Calu3 (cell line): ENCODE data around the gene ZNF621. TPM values are rescaled to one million over a fixed set of nuclear protein-coding genes. Genes with fewer than 3 reads are reported as not detected.

Source experiments
- BruUV-seq: library from RNA; stranded (reverse); fragments of 400-500 nt; replicated peaks from 2 replicates; lab custom pipeline; 2021; lab: Mats Ljungman, UMichigan
- CTCF ChIA-PET: fragments of 300-600 bp; sonication (Branson Sonifier 250); formaldehyde crosslinking; loops from one replicate; lab custom pipeline; 2022; ENCODE audit warnings: antibody characterized with exemption; lab: Charles Lee
- DNase-seq: peaks from one replicate; pipeline ENCODE4 v3.0.0; 2022
- H3K27ac Mint-ChIP-seq: one replicate; pipeline ENCODE4 v1.8.0; 2022; ENCODE audit warnings: mixed read lengths; ENCODE audit not compliant: unreplicated experiment
- H3K27me3 Mint-ChIP-seq: one replicate; pipeline ENCODE4 v1.8.0; 2022; ENCODE audit warnings: mixed read lengths; ENCODE audit not compliant: unreplicated experiment
- H3K36me3 Mint-ChIP-seq: one replicate; pipeline ENCODE4 v1.8.0; 2022; ENCODE audit warnings: mild to moderate bottlenecking, moderate library complexity, mixed read lengths; ENCODE audit not compliant: insufficient read depth, unreplicated experiment
- H3K4me1 Mint-ChIP-seq: one replicate; pipeline ENCODE4 v1.8.0; 2022; ENCODE audit warnings: mild to moderate bottlenecking, low read depth, mixed read lengths; ENCODE audit not compliant: unreplicated experiment
- H3K4me3 Mint-ChIP-seq: one replicate; pipeline ENCODE4 v1.8.0; 2022; ENCODE audit warnings: mild to moderate bottlenecking, low read depth, moderate library complexity, mixed read lengths; ENCODE audit not compliant: unreplicated experiment
- H3K9me3 Mint-ChIP-seq: one replicate; pipeline ENCODE4 v1.8.0; 2022; ENCODE audit warnings: low read depth, mixed read lengths; ENCODE audit not compliant: unreplicated experiment
- intact Hi-C: fragments of 100-400 bp; cut with micrococcal nuclease; formaldehyde crosslinking; loops from one replicate; pipeline ENCODE4 v1.10.0; 2022; ENCODE audit not compliant: unreplicated experiment
- total RNA-seq: library from RNA; stranded (reverse); gene quantifications from 2 replicates; pipeline ENCODE4 v1.2.3, GENCODE V29; 2022
- TF ChIP-seq, protein P1 (sequence below): fragments of 200-600 bp; IDR thresholded peaks from one replicate; pipeline ENCODE4 v1.8.0; 2022; ENCODE audit warnings: antibody characterized with exemption; ENCODE audit not compliant: unreplicated experiment

ZNF621 gene
- total RNA-seq, 1 experiment from 2014 or later = 21.1 TPM

GRCh38 chr3:40581166-40581565, 56.4 kb downstream of the ZNF621 start:
- H3K27ac Mint-ChIP-seq = no peak overlapping the region
- CTCF ChIA-PET = interaction anchor here (1.0 kb wide), 1 partner anchor 1135 kb away, joined by 3 read pairs; no protein-coding TSS in a partner anchor

DNA sequence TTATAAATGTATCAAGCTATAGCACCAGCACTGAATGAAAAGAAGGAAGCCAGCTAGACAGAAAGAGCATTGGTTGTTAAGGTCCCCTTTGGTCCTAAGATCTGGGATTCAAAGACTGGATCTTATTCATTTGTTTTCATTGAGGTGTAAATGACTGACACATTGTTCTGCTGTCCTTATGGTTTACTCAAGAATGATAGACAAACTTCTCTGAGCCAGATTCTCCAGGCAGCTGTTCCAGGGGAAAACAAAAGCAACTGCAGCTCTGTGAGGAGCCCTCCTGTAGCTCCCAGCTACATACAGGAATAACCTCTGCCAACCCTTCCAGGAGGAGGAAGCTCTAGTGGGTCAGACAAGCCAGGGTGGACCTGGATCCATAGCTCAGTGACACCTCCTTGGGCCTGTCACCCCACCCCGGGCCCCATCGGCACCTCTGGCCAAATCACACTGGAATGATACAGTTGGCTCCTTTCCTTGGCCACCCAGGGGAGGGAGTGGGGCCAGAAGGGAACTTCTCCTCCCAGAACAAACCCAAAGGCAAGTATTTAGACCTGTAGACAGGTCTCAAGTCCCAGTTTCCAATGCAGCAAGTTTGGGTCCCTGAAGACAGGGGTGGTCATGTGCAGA, 57.8 kb downstream of the ZNF621 start:
- intact Hi-C loops = loop anchor here (5.0 kb wide), 3 partner anchors 255 to 1135 kb away; no protein-coding TSS in a partner anchor
- DNase-seq = no peak
- no peaks in the 10 kb centered on the region for H3K4me1 Mint-ChIP-seq
- BruUV-seq = no TSS peak
- H3K27me3 Mint-ChIP-seq = peaks cover 63% of the 10 kb centered on the region
- H3K4me3 Mint-ChIP-seq = no peak overlapping the region
- CTCF ChIA-PET = no interaction called here
- H3K9me3 Mint-ChIP-seq = no peaks in the 10 kb centered on the region
- TF ChIP-seq, protein P1, sequence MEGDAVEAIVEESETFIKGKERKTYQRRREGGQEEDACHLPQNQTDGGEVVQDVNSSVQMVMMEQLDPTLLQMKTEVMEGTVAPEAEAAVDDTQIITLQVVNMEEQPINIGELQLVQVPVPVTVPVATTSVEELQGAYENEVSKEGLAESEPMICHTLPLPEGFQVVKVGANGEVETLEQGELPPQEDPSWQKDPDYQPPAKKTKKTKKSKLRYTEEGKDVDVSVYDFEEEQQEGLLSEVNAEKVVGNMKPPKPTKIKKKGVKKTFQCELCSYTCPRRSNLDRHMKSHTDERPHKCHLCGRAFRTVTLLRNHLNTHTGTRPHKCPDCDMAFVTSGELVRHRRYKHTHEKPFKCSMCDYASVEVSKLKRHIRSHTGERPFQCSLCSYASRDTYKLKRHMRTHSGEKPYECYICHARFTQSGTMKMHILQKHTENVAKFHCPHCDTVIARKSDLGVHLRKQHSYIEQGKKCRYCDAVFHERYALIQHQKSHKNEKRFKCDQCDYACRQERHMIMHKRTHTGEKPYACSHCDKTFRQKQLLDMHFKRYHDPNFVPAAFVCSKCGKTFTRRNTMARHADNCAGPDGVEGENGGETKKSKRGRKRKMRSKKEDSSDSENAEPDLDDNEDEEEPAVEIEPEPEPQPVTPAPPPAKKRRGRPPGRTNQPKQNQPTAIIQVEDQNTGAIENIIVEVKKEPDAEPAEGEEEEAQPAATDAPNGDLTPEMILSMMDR = no peak
- no peak overlapping the region for H3K27ac Mint-ChIP-seq
- H3K36me3 Mint-ChIP-seq = no peaks in the 10 kb centered on the region

More at GRCh38 chr3:40581166-40581565, 56.4 kb downstream of the ZNF621 start:
- intact Hi-C loops = loop anchor here (2.0 to 5.0 kb wide), 4 partner anchors 254 to 1136 kb away; no protein-coding TSS in a partner anchor
- Mint-ChIP-seq H3K4me1 (no peaks in the 10 kb centered on the region), H3K9me3 (no peaks in the 10 kb centered on the region), H3K27me3 (peaks cover 61% of the 10 kb centered on the region), H3K36me3 (no peaks in the 10 kb centered on the region), H3K4me3 (no peak overlapping the region)
- TF ChIP-seq, protein P1 = no peak
- BruUV-seq = no TSS peak
- DNase-seq = no peak

- no peak overlapping the region for H3K27ac Mint-ChIP-seq
- TF ChIP-seq, protein P1 = no peak
- no peak overlapping the region for H3K4me3 Mint-ChIP-seq
- no peak for DNase-seq
- CTCF ChIA-PET = no interaction called here
- peaks cover 70% of the 10 kb centered on the region for H3K27me3 Mint-ChIP-seq
- H3K36me3 Mint-ChIP-seq = no peaks in the 10 kb centered on the region
- H3K4me1 Mint-ChIP-seq = no peaks in the 10 kb centered on the region
- intact Hi-C loops = loop anchor here (5.0 kb wide), 3 partner anchors 256 to 1134 kb away; no protein-coding TSS in a partner anchor
- BruUV-seq = no TSS peak
- no peaks in the 10 kb centered on the region for H3K9me3 Mint-ChIP-seq
Observed at GRCh38 chr3:40583691-40584090, 58.9 kb downstream of the ZNF621 start.

- H3K4me3 Mint-ChIP-seq = no peak overlapping the region
Observed at GRCh38 chr3:40584625-40585189, 59.9 kb downstream of the ZNF621 start.

More at GRCh38 chr3:40584625-40585189, 59.9 kb downstream of the ZNF621 start:
- peak; percentile 88 for DNase-seq
- peaks cover 64% of the 10 kb centered on the region for H3K27me3 Mint-ChIP-seq
- intact Hi-C loops = loop anchor here (5.0 kb wide), 3 partner anchors 257 to 1133 kb away; no protein-coding TSS in a partner anchor
- no peaks in the 10 kb centered on the region for H3K9me3 Mint-ChIP-seq
- H3K27ac Mint-ChIP-seq = no peak overlapping the region
- no peaks in the 10 kb centered on the region for H3K36me3 Mint-ChIP-seq
- TF ChIP-seq, protein P1 = peak; percentile 75
- no peaks in the 10 kb centered on the region for H3K4me1 Mint-ChIP-seq
- BruUV-seq = no TSS peak
- CTCF ChIA-PET = interaction anchor here (0.9 to 1.1 kb wide), 2 partner anchors 14 to 466 kb away, joined by 3 read pairs; no protein-coding TSS in a partner anchor
